Endodermal cell (in vitro differentiated cells): ENCODE results near the gene SPAG9. TPM values are rescaled to one million over a fixed set of nuclear protein-coding genes. Genes with fewer than 3 reads are reported as not detected.
A peak's percentile ranks its signal among the peaks of the same experiment; 100 is the strongest.

Source experiments
- DNase-seq: peaks from one replicate; pipeline ENCODE4 v3.0.0-alpha.2; 2017
- H3K27ac ChIP-seq: 2 replicates; pipeline ENCODE4 v1.5.1; 2013; ENCODE audit warnings: mild to moderate bottlenecking, low read depth, low read length, moderate library complexity
- H3K27me3 ChIP-seq: 2 replicates; pipeline ENCODE4 v1.6.1; 2013; ENCODE audit warnings: mild to moderate bottlenecking, low read length, moderate library complexity; ENCODE audit not compliant: insufficient read depth, control insufficient read depth, poor library complexity, severe bottlenecking
- H3K36me3 ChIP-seq: 2 replicates; pipeline ENCODE4 v1.7.0; 2013; ENCODE audit warnings: mild to moderate bottlenecking, low read length, moderate library complexity; ENCODE audit not compliant: control insufficient read depth, insufficient read depth
- H3K4me1 ChIP-seq: one replicate; pipeline ENCODE4 v1.7.0; 2013; ENCODE audit warnings: low read length; ENCODE audit not compliant: control insufficient read depth, insufficient read depth
- H3K4me3 ChIP-seq: 2 replicates; pipeline ENCODE4 v1.5.1; 2013; ENCODE audit warnings: mild to moderate bottlenecking, low read length, moderate library complexity
- H3K9ac ChIP-seq: 2 replicates; pipeline ENCODE4 v1.6.1; 2013; ENCODE audit warnings: mild to moderate bottlenecking, low read length, moderate library complexity; ENCODE audit not compliant: poor library complexity, severe bottlenecking; ENCODE audit errors: extremely low read depth
- H3K9me3 ChIP-seq: 2 replicates; pipeline ENCODE4 v1.6.1; 2013; ENCODE audit warnings: mild to moderate bottlenecking, low read length, moderate library complexity; ENCODE audit not compliant: control insufficient read depth
- H3K27ac Mint-ChIP-seq: 2 replicates; pipeline ENCODE4 v1.8.0; 2020; ENCODE audit warnings: mixed read lengths
- H3K27me3 Mint-ChIP-seq: 2 replicates; pipeline ENCODE4 v1.8.0; 2021; ENCODE audit warnings: mild to moderate bottlenecking, mixed read lengths; ENCODE audit not compliant: insufficient read depth
- H3K36me3 Mint-ChIP-seq: 2 replicates; pipeline ENCODE4 v1.8.0; 2020; ENCODE audit warnings: low read depth, mixed read lengths
- H3K4me1 Mint-ChIP-seq: 2 replicates; pipeline ENCODE4 v1.8.0; 2020; ENCODE audit warnings: mixed read lengths
- H3K4me3 Mint-ChIP-seq: 2 replicates; pipeline ENCODE4 v1.8.0; 2020; ENCODE audit warnings: mild to moderate bottlenecking, moderate library complexity, mixed read lengths
- H3K9me3 Mint-ChIP-seq: 2 replicates; pipeline ENCODE4 v1.8.0; 2020; ENCODE audit warnings: mild to moderate bottlenecking, mixed read lengths
- CTCF ChIP-seq: fragments of 200-600 bp; sonication (generic); conservative IDR thresholded peaks from 2 replicates; pipeline ENCODE4 v1.5.0; 2021; ENCODE audit warnings: antibody characterized with exemption, mild to moderate bottlenecking
- WGBS, 2 experiments: methylation state at CpG; one replicate each; pipeline versions ENCODE4 v1.1.5 to v1.1.7; 2013; ENCODE audit warnings: missing lambda C conversion rate in 2 of 2, mixed read lengths in 1 of 2; ENCODE audit not compliant: insufficient coverage in 1 of 2, insufficient read length in 1 of 2; 5-methylcytosine and 5-hydroxymethylcytosine counted together
- total RNA-seq, 2 donors: library from RNA; stranded (reverse); fragmentation: NEBNext Ultra II Directional in 1 of 2; extraction: Animal tissue kit (Norgen Biotek cat#: 25700) in 1 of 2; gene quantifications; 2 replicates in 1 of 2; 3 replicates in 1 of 2; pipeline ENCODE4 v1.2.1, GENCODE V29; 2021

SPAG9 gene
- total RNA-seq, 2 donors from 2014 or later: 64.8 to 77.7 TPM

- peaks cover 33% of the 10 kb centered on the region for H3K36me3 ChIP-seq
- H3K4me3 ChIP-seq: no peak overlapping the region
- no peak for TF ChIP-seq CTCF
- no peak overlapping the region for H3K9ac ChIP-seq
- peak overlapping the region; percentile 81 for H3K27ac ChIP-seq
- Mint-ChIP-seq H3K27me3 (no peaks in the 10 kb centered on the region), H3K4me1 (peaks cover 7% of the 10 kb centered on the region), H3K4me3 (no peak overlapping the region), H3K27ac (peak overlapping the region; percentile 1), H3K9me3 (no peaks in the 10 kb centered on the region), H3K36me3 (peaks cover 21% of the 10 kb centered on the region)
- no peaks in the 10 kb centered on the region for H3K27me3 ChIP-seq
- DNase-seq: no peak
- H3K9me3 ChIP-seq: no peaks in the 10 kb centered on the region
- no peaks in the 10 kb centered on the region for H3K4me1 ChIP-seq
Measured at GRCh38 chr17:51035431-51035830, 85.2 kb downstream of the SPAG9 start.

- Mint-ChIP-seq H3K4me3 (no peak overlapping the region), H3K4me1 (peaks cover 7% of the 10 kb centered on the region), H3K27ac (no peak overlapping the region), H3K36me3 (peaks cover 21% of the 10 kb centered on the region), H3K9me3 (no peaks in the 10 kb centered on the region), H3K27me3 (no peaks in the 10 kb centered on the region)
- no peak overlapping the region for H3K9ac ChIP-seq
- no peak for TF ChIP-seq CTCF
- H3K36me3 ChIP-seq: peaks cover 29% of the 10 kb centered on the region
- WGBS, 2 experiments: 93 to 94% methylated on average over 1 to 2 of the region's 2 CpGs
- no peaks in the 10 kb centered on the region for H3K27me3 ChIP-seq
- H3K27ac ChIP-seq: no peak overlapping the region
- no peaks in the 10 kb centered on the region for H3K4me1 ChIP-seq
- no peak overlapping the region for H3K4me3 ChIP-seq
- DNase-seq: no peak
- no peaks in the 10 kb centered on the region for H3K9me3 ChIP-seq
Measured at GRCh38 chr17:51034800-51035199, 85.9 kb downstream of the SPAG9 start.

- Histone ChIP-seq H3K4me3 (no peak overlapping the region), H3K9ac (no peak overlapping the region), H3K4me1 (no peaks in the 10 kb centered on the region), H3K9me3 (no peaks in the 10 kb centered on the region), H3K27me3 (no peaks in the 10 kb centered on the region), H3K27ac (no peak overlapping the region), H3K36me3 (peaks cover 16% of the 10 kb centered on the region)
- Mint-ChIP-seq H3K4me1 (peaks cover 7% of the 10 kb centered on the region), H3K27me3 (no peaks in the 10 kb centered on the region), H3K27ac (no peak overlapping the region), H3K9me3 (no peaks in the 10 kb centered on the region), H3K4me3 (no peak overlapping the region), H3K36me3 (peaks cover 15% of the 10 kb centered on the region)
- 97% methylated on average over 3 of the region's 4 CpGs; no CpG with 5 or more reads in 1 of the 2 experiments for WGBS, 2 experiments
- no peak for TF ChIP-seq CTCF
- no peak for DNase-seq
Measured at GRCh38 chr17:51032850-51033249, 87.8 kb downstream of the SPAG9 start.
